Mononuclear cell (primary cell): ENCODE measurements around the gene BFAR. TPM values are rescaled to one million over a fixed set of nuclear protein-coding genes. Genes with fewer than 3 reads are reported as not detected.
A peak's percentile ranks its signal among the peaks of the same experiment; 100 is the strongest.

Experiments
- H3K27me3 ChIP-seq: 2 replicates; pipeline ENCODE4 v1.6.0; 2011; ENCODE audit warnings: low read length, control low read depth; ENCODE audit not compliant: insufficient read depth
- H3K4me1 ChIP-seq: 2 replicates; pipeline ENCODE4 v1.5.1; 2011; ENCODE audit warnings: mild to moderate bottlenecking, low read length, control low read depth; ENCODE audit not compliant: insufficient read depth
- H3K4me3 ChIP-seq: 2 replicates; pipeline ENCODE4 v1.5.1; 2011; ENCODE audit warnings: mild to moderate bottlenecking, low read length, moderate library complexity
- H3K9me3 ChIP-seq: 2 replicates; pipeline ENCODE4 v1.5.1; 2011; ENCODE audit warnings: low read depth, mild to moderate bottlenecking, control low read depth, low read length
- total RNA-seq: library from RNA; depleted of rRNA; stranded (reverse); fragments of >200 nt; gene quantifications from one replicate; pipeline ENCODE4 v1.2.3, GENCODE V29; 2012

The BFAR gene, protein sequence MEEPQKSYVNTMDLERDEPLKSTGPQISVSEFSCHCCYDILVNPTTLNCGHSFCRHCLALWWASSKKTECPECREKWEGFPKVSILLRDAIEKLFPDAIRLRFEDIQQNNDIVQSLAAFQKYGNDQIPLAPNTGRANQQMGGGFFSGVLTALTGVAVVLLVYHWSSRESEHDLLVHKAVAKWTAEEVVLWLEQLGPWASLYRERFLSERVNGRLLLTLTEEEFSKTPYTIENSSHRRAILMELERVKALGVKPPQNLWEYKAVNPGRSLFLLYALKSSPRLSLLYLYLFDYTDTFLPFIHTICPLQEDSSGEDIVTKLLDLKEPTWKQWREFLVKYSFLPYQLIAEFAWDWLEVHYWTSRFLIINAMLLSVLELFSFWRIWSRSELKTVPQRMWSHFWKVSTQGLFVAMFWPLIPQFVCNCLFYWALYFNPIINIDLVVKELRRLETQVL
- total RNA-seq = 70.0 TPM

DNA sequence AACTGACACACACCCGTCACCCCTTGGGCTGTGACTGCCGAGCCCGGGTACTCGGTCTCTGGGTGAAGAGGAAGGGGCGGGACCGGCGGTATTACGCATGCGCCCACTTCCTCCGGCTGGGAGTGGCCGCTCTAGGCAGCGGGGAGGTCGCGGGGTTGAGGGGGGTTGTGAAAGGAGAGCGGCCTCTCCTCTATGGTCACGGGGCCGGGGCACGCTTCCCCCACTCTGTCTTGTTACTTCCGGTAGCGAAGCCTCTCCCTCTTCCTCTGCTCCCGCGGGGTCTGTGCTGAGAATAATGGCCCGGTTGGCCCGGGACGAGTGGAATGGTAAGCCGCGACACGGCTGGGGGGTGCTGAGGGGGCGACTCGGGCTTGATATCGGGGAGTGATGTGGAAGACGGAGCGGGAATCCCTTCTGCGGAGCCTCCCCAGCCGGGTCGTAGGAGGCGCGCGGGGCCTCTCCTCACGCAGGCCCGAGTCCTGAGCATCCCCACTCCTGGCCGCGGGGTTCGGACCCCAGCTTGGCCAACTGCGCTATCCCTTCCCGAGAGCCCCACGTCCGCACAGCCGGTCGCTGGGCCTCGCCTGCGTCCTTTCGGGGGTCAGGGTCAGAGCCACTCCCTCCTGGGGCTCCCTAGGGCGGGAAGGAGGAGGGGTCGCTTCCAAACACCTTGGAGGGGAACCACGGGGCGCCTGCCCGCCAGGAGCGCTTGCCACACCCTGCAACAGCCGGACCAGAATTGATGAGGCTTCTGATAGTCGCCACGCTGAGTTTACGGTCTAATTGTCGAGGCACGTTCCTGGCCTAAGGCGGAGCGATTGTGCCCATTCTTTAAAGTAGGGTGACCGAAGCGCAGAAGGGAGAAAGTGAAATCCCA lies at the start of gene BFAR:
TSS of gene BFAR (plus strand) at position 259 of the 877 bp plus-strand sequence. CDS start 11,396 bp downstream, outside the sequence.
- peaks cover 54% of the 10 kb centered on the region for H3K4me1 ChIP-seq
- H3K9me3 ChIP-seq = no peaks in the 10 kb centered on the region
- peak within 1 kb of the TSS; percentile 83 for H3K4me3 ChIP-seq

DNA sequence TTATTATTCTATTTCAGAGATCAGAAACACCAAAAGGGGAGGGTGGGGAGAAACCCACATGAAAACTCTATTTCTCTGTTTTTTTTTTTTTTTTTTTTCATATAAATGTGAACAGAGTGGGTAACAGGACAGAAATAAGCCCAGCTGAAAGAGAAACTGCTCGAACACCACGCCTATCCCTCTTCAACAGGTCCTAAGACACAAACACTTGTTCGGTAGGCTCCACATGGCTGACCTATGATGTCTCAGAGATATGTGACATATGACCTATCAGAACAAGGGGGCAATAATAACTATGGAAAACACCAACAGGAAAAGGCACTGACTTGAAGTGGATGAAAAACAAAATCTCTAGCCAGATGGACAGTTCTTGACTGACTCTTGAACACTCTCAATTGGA lies 47.5 kb upstream of the BFAR start:
- no peaks in the 10 kb centered on the region for H3K9me3 ChIP-seq
- no peak overlapping the region for H3K4me3 ChIP-seq
- no peaks in the 10 kb centered on the region for H3K27me3 ChIP-seq
- H3K4me1 ChIP-seq = no peaks in the 10 kb centered on the region

More for the DNA sequence above, at the start of gene BFAR:
- no peaks in the 10 kb centered on the region for H3K27me3 ChIP-seq

DNA sequence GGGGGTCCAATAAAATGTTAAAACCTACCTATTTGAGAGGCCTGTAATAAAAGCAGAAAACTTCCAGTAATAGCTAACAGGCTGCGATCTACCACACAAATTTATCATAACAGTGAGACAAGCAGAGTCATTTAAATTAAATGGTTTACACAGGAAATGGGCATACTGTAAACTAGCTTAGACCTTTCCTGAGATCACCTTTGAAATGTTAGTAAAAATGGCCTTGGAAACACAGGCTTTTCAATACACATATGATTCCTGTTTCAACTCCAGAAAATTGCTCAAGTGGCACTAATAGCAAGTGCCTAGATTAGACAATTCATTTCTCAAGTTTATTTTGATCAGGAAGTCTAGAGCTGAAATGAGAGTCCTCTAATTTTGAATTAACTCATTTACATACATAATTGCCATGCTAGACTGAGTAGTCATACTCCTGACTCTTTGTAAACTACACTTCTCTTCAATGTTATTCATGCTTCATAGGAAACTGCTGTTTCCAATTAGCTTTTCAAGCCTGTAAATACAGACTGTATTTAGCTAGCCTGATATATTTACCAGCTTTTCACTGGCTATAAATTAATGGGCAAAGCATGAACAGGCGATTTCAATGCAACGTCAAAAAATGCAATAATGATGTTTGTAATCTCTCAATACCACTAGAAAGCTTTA lies 46.0 kb upstream of the BFAR start:
- Histone ChIP-seq H3K9me3 (no peaks in the 10 kb centered on the region), H3K4me1 (no peaks in the 10 kb centered on the region), H3K4me3 (no peak overlapping the region), H3K27me3 (no peaks in the 10 kb centered on the region)

DNA sequence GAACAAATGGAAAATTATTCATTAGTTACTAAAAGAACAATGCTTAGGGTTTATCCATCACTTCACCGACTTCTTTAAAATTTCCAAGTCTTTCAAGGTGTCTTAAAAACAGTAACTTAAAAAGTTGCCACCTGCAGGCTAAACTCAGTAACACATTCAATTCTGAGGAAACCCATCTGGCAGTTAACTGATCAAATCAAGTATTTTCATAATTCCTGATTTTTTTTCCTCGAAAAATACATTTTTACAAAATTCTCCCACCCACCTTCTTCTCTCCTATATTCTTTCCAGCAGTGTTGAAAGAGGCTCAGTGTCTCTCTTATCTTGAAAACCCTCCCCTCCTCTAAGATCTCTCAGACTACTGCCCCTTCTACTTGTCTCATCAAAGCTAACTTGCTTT lies 32.6 kb upstream of the BFAR start:
- H3K27me3 ChIP-seq = no peaks in the 10 kb centered on the region
- H3K4me1 ChIP-seq = no peaks in the 10 kb centered on the region
- no peak overlapping the region for H3K4me3 ChIP-seq
- no peaks in the 10 kb centered on the region for H3K9me3 ChIP-seq

DNA sequence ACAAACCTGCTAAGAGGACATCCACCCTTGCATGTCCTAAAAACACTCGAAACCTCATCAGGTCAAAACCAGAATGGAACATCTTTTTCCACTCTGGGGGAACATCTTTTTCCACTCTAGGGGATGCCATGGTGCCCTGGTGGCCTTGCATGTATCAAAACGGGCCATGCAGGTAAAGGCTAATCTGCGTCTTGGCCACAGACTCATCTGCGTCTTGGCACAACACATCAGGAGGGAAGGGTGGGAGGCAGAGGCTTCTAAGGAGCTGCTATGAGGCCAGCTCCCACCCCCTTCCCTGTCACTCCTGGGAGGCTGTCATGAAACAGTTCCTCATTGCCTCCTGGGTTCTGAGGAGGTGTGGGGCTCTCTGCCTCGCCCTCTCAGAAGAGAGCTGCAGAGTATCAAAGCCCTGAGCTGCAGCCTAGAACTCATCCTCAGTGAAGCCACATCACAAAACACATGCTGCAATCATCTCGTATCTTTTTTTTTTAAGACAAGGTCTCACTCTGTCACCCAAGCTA lies 30.2 kb upstream of the BFAR start:
- Histone ChIP-seq H3K4me1 (no peaks in the 10 kb centered on the region), H3K27me3 (no peaks in the 10 kb centered on the region), H3K4me3 (no peak overlapping the region), H3K9me3 (no peaks in the 10 kb centered on the region)

DNA sequence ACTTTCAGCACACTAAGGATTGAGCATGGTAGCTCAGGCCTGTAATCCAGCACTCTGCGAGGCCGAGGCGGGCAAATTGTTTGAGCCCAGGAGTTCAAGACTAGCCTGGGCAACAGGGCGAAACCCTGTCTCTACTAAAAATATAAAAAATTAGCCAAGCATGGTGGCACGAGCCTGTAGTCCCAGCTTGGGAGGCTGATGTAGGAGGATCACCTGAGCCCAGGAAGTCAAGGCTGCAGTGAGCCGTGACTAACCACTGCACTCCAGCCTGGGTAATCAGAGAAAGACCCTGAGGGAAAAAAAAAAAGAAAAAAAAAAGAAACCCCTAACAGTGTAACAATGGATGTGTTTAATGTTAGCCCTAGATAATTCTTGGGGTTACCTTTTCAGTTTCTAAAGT lies 26.6 kb upstream of the BFAR start:
- Histone ChIP-seq H3K27me3 (no peaks in the 10 kb centered on the region), H3K9me3 (no peaks in the 10 kb centered on the region), H3K4me1 (no peaks in the 10 kb centered on the region), H3K4me3 (no peak overlapping the region)

DNA sequence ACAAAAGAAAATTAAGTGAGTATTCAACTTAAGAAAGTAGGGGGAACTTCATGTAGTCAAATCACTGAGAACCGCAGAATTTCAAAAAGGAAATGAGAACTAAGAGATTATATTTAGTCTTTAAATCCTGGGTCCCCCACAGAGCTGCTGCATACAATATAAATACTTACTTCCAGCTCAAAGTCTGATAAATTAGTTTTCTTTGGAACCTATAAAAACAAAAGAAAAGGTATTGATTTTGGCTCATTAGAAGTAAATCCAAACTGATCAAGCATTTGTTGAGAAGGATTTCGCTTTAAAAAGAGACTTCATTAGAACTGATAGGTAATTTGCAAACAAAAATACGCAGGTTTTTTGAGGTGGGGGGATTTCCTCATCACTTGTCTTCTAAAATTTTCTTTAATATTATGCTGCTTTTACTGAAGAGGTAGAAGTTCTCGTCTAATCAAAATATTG lies 24.6 kb upstream of the BFAR start:
- Histone ChIP-seq H3K4me3 (no peak overlapping the region), H3K4me1 (no peaks in the 10 kb centered on the region), H3K9me3 (no peaks in the 10 kb centered on the region), H3K27me3 (no peaks in the 10 kb centered on the region)

DNA sequence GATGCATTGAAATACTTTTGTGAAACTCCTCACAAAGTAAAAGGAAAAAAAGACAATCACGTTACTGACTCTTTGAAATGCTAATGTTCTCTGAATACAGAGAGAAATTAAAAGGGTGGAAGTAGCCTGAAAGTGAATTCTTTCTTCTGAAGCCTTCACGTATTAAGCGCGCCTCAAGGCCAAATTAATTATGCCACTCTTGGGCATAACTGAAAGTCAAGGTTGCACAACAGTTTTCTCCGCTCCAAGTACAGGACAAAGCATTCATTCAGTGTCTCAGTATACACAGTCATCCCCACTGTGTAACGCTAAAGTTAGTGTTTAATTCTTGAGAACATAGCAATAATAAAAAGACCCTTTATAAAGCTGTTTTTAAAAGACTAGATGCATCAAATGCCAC lies 24.1 kb upstream of the BFAR start:
- H3K4me3 ChIP-seq = no peak overlapping the region
- H3K27me3 ChIP-seq = no peaks in the 10 kb centered on the region
- H3K4me1 ChIP-seq = no peaks in the 10 kb centered on the region
- no peaks in the 10 kb centered on the region for H3K9me3 ChIP-seq

DNA sequence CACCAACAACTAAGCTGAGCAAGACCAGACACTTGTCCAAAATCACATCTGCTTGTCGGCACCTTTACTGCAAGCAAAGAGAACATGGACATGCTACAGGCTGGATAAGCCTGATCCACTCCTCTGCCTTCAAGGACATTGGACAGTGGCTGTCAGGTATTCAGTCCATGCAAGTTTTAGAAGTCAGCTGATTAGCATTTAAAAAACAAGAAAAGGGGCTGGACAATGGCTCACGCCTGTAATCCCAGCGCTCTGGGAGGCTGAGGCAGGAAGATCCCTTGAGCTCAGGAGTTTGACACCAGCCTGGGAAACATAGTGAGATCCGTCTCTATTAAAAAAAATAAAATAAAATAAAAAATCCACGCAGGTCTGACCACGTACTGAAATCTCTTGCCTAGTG lies 23.0 kb upstream of the BFAR start:
- Histone ChIP-seq H3K27me3 (no peaks in the 10 kb centered on the region), H3K9me3 (no peaks in the 10 kb centered on the region), H3K4me1 (no peaks in the 10 kb centered on the region), H3K4me3 (no peak overlapping the region)

DNA sequence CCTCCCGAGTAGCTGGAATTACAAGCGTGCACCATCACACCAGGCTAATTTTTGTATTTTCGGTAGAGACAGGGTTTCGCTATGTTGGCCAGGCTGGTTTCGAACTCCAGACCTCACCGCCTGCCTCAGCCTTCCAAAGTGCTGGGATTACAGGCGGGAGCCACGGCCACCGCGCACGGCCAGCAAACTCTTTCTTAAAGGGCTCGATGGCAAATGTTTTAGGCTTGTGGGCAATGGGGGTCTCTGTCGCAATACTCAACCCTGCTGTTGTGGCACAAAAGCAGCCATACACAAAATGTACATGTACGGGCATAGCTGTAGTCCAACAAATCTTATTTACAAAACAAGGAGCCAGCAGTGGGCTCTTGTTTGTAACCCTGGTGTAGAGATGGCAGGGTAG lies 21.1 kb upstream of the BFAR start:
- no peaks in the 10 kb centered on the region for H3K9me3 ChIP-seq
- H3K4me1 ChIP-seq = no peaks in the 10 kb centered on the region
- no peak overlapping the region for H3K4me3 ChIP-seq
- H3K27me3 ChIP-seq = no peaks in the 10 kb centered on the region

DNA sequence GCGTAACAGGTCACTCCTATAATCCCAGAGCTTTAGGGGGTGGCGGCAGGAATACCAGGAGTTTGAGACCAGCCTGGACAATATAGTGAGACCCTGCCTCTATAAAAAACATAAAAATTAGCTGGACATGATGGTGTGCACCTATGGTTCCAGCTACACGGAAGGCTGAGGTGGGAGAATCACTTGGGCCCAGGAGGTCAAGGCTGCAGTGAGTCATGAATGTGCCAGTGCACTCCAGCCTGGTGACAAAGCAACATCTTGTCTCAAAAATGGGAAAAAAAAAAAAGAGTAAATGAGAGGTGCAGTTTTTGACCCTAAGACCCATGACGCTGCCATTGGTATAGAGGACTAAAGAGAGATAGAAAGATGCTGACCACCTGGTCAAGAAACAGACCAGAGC lies 18.8 kb upstream of the BFAR start:
- Histone ChIP-seq H3K9me3 (no peaks in the 10 kb centered on the region), H3K4me1 (no peaks in the 10 kb centered on the region), H3K4me3 (no peak overlapping the region), H3K27me3 (no peaks in the 10 kb centered on the region)

DNA sequence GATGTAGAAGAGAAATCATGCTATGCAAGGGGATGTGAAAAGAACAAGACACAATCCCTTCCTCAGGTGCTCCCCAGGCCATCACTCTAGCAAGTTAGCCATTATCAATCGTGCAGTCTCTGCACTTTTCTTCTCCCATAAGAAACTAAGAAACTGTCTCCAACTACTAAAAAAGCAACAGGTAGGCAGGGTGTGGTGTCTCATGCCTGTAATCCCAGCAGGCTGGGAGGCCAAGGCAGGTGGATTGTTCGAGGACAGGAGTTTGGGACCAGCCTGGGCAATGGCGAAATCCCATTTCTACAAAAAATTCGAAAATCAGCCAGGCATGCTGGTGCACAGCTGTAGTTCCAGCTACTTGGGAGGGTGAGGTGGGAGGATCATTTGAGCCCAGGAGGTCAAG lies 16.5 kb upstream of the BFAR start:
- no peaks in the 10 kb centered on the region for H3K9me3 ChIP-seq
- no peaks in the 10 kb centered on the region for H3K27me3 ChIP-seq
- no peak overlapping the region for H3K4me3 ChIP-seq
- no peaks in the 10 kb centered on the region for H3K4me1 ChIP-seq

DNA sequence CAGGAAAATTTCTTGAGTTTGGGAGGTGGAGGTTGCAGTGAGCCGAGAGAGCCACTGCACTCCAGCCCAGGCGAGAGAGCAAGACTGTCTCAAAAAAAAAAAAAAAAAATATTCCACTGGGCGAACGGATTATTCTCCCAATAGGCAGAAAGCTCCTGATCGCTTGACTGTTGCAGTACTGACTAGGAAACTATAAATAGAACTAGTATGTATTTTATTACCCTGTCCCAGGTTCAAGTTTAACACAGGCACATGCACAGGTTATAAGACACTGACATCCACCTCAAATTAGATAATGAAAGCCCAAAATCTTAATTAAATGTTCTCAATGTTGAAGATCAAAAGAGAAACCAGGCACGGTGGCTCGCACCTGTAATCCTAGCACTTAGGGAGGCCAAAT lies 14.2 kb upstream of the BFAR start:
- no peaks in the 10 kb centered on the region for H3K4me1 ChIP-seq
- no peak overlapping the region for H3K4me3 ChIP-seq
- no peaks in the 10 kb centered on the region for H3K27me3 ChIP-seq
- H3K9me3 ChIP-seq = no peaks in the 10 kb centered on the region

DNA sequence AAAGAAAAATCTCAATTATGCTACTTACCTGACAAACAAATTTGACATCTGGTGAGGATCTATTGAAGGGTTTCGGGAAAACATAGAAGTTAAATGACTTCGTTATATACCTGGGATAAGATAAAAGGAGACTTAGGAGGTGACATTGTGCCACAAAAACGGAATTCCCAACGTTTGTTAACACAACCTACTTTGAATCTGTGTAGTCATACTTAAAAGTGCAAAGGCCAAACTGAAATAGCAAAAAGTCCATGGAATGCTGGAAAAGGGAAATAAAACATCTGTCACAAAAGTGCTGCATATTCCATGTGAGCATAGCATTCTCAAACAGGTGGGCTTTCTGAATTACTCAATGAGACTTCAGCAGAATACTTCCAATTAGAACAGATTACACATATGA lies 5.7 kb upstream of the BFAR start:
- no peaks in the 10 kb centered on the region for H3K9me3 ChIP-seq
- H3K4me1 ChIP-seq = peaks cover 26% of the 10 kb centered on the region
- no peak overlapping the region for H3K4me3 ChIP-seq
- H3K27me3 ChIP-seq = no peaks in the 10 kb centered on the region
